B cell (primary cell): ENCODE results near the gene NOL6.

Experiments
- EZH2 ChIP-seq: IDR thresholded peaks from 2 replicates; pipeline ENCODE4 v1.6.1; 2012; ENCODE audit warnings: borderline replicate concordance, low read depth, mild to moderate bottlenecking, moderate library complexity, low read length; ENCODE audit not compliant: insufficient read depth, poor library complexity, severe bottlenecking
- TF ChIP-seq, protein P1 (sequence below): fragments of 200-600 bp; IDR thresholded peaks from one replicate; pipeline ENCODE4 v1.8.0; 2022; ENCODE audit warnings: antibody characterized with exemption, mild to moderate bottlenecking

- TF ChIP-seq, protein P1, sequence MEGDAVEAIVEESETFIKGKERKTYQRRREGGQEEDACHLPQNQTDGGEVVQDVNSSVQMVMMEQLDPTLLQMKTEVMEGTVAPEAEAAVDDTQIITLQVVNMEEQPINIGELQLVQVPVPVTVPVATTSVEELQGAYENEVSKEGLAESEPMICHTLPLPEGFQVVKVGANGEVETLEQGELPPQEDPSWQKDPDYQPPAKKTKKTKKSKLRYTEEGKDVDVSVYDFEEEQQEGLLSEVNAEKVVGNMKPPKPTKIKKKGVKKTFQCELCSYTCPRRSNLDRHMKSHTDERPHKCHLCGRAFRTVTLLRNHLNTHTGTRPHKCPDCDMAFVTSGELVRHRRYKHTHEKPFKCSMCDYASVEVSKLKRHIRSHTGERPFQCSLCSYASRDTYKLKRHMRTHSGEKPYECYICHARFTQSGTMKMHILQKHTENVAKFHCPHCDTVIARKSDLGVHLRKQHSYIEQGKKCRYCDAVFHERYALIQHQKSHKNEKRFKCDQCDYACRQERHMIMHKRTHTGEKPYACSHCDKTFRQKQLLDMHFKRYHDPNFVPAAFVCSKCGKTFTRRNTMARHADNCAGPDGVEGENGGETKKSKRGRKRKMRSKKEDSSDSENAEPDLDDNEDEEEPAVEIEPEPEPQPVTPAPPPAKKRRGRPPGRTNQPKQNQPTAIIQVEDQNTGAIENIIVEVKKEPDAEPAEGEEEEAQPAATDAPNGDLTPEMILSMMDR = no peak
- no peak for TF ChIP-seq EZH2
Observed at GRCh38 chr9:33434317-33435105, 39.2 kb downstream of the NOL6 start.
